Measurements from ENCODE around the gene CCDC86.

Gene CCDC86

GRCh38 chr11:60854140-60854846 is 12.4 kb downstream of the CCDC86 start:
- DNase-seq = no peak

GRCh38 chr11:60854847-60855725 is 13.2 kb downstream of the CCDC86 start:
- no peak for DNase-seq

GRCh38 chr11:60855726-60856633 is 14.1 kb downstream of the CCDC86 start, which contains the start of gene PTGDR2:
PTGDR2 (minus strand) TSS chr11:60855950; CDS start chr11:60853722, 2,228 bp downstream.
- no peak for DNase-seq

- no peak for DNase-seq
Measured at GRCh38 chr11:60857378-60858232, 15.7 kb downstream of the CCDC86 start.

GRCh38 chr11:60858236-60858635 is 16.3 kb downstream of the CCDC86 start:
- DNase-seq = no peak

GRCh38 chr11:60858731-60859464 is 17.0 kb downstream of the CCDC86 start:
- no peak for DNase-seq

- no peak for DNase-seq
Measured at GRCh38 chr11:60859616-60860250, 17.8 kb downstream of the CCDC86 start.

GRCh38 chr11:60860943-60861342 is 19.0 kb downstream of the CCDC86 start:
- no peak for DNase-seq

GRCh38 chr11:60862171-60862570 is 20.3 kb downstream of the CCDC86 start:
- no peak for DNase-seq

GRCh38 chr11:60863550-60864521 is 21.9 kb downstream of the CCDC86 start:
- DNase-seq = no peak

GRCh38 chr11:60864856-60865513 is 23.1 kb downstream of the CCDC86 start:
- DNase-seq = no peak

GRCh38 chr11:60866911-60867870 is 25.3 kb downstream of the CCDC86 start, which contains the start of gene ZP1:
ZP1 (plus strand) TSS chr11:60867542; CDS start chr11:60867562, 20 bp downstream.
- DNase-seq = no peak

- DNase-seq = no peak
Measured at GRCh38 chr11:60867871-60868681, 26.2 kb downstream of the CCDC86 start.

GRCh38 chr11:60868682-60869450 is 27.0 kb downstream of the CCDC86 start:
- DNase-seq = no peak

GRCh38 chr11:60869451-60869825 is 27.5 kb downstream of the CCDC86 start:
- no peak for DNase-seq

GRCh38 chr11:60870276-60870675 is 28.4 kb downstream of the CCDC86 start:
- DNase-seq = no peak

All from NCI-H526 treated with DMSO at 0.1 percent for 48 hours (cell line).